Measurements from ENCODE around the gene VPS37B.

VPS37B gene

GRCh38 chr12:122929148-122929538, 33.2 kb upstream of the VPS37B start:
- Histone ChIP-seq H3K27ac (ENCODE audit: low read length) (no peak overlapping the region), H3K4me2 (ENCODE audit: low read length) (no peak overlapping the region), H3K9ac (ENCODE audit: low read length) (no peak overlapping the region), H3K79me2 (ENCODE audit: low read length) (no peaks in the 10 kb centered on the region), H3K9me3 (ENCODE audit: insufficient read depth, low read length) (no peaks in the 10 kb centered on the region), H3K4me3 (ENCODE audit: low read length) (no peak overlapping the region), H2AFZ (ENCODE audit: low read depth, low read length) (no peak overlapping the region), H4K20me1 (ENCODE audit: insufficient read depth, low read length) (no peaks in the 10 kb centered on the region), H3K36me3 (replicated peaks; ENCODE audit: low read depth, low read length) (no peaks in the 10 kb centered on the region), H3K4me1 (ENCODE audit: low read length) (peaks cover 11% of the 10 kb centered on the region), H3K27me3 (ENCODE audit: low read depth, low read length) (peaks cover 24% of the 10 kb centered on the region)
- TF ChIP-seq EZH2phosphoT487 (IDR thresholded peaks at IDR 0.05; ENCODE audit: low read depth) = no peak
- TF ChIP-seq, protein P1, sequence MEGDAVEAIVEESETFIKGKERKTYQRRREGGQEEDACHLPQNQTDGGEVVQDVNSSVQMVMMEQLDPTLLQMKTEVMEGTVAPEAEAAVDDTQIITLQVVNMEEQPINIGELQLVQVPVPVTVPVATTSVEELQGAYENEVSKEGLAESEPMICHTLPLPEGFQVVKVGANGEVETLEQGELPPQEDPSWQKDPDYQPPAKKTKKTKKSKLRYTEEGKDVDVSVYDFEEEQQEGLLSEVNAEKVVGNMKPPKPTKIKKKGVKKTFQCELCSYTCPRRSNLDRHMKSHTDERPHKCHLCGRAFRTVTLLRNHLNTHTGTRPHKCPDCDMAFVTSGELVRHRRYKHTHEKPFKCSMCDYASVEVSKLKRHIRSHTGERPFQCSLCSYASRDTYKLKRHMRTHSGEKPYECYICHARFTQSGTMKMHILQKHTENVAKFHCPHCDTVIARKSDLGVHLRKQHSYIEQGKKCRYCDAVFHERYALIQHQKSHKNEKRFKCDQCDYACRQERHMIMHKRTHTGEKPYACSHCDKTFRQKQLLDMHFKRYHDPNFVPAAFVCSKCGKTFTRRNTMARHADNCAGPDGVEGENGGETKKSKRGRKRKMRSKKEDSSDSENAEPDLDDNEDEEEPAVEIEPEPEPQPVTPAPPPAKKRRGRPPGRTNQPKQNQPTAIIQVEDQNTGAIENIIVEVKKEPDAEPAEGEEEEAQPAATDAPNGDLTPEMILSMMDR (IDR thresholded peaks at IDR 0.05; ENCODE audit: low read depth, low read length) = no peak

DNA sequence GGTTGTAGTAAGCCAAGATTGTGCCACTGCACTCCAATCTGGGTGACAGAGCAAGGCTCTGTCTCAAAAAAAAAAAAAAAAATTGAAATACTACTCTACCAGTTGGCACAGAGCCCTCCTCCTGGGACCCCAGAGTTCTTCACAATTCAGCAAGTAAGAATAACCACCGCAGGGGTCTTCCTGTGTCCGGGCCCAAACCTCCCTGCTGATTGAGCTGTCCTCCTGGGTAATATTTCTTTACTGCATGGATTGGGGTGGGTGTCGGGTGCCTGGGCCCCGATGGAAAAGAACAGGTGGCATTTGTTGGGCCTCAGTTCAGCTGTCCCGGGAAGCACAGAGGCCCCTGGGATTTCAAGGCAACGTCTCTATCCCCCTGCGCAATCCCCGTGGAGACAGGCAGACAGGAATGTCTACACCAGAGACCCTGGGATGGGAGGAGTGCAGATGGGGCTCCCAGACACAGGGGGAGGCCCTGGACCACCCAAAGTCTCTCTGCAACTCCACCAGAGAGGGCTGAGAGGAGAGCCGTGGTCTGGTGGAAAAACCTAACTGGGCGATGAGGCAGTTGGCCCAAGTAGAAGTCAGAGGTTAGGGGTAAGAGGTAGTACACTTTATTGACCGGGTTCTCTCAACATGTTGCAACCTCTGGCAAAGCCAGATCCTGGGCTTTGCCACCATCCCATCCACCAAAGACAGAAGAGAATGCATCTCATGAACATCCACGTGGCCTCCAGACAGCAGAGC, 32.7 kb upstream of the VPS37B start:
- peaks cover 21% of the 10 kb centered on the region for H3K27me3 ChIP-seq (ENCODE audit: low read depth, low read length)
- H3K79me2 ChIP-seq (ENCODE audit: low read length) = no peaks in the 10 kb centered on the region
- TF ChIP-seq EZH2phosphoT487 (IDR thresholded peaks at IDR 0.05; ENCODE audit: low read depth) = no peak
- TF ChIP-seq, protein P1 (IDR thresholded peaks at IDR 0.05; ENCODE audit: low read depth, low read length) = no peak

DNA sequence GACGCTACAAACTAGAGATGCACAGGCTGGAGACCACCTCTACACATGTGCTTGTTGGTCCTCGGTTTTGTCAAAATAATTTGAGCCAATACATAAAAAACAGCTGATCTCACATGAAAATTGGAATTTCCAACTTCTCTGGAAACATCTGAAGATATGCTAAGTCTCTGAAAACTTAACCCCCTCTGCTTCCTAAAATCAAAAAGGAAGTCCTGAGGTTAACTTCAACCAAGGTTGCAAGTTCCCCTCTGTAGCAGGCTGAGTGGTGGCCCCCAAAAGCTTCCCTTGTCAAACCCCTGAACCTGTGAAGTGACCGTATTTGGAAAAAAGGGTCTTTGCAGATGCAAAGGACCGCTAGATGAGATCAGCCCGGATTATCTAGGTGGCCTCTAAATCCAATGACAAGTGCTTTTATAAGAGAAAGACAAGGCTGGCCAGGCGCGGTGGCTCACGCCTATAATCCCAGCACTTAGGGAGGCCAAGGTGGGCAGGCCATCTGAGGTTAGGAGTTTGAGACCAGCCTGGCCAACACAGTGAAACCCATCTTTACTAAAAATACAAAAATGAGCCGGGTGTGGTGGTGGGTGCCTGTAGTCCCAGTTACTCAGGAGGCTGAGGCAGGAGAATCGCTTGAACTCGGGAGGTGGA, 32.0 kb upstream of the VPS37B start:
- TF ChIP-seq, protein P1 (IDR thresholded peaks at IDR 0.05; ENCODE audit: low read depth, low read length) = no peak
- no peak for TF ChIP-seq EZH2phosphoT487 (IDR thresholded peaks at IDR 0.05; ENCODE audit: low read depth)
- no peak overlapping the region for H2AFZ ChIP-seq (ENCODE audit: low read depth, low read length)
- no peaks in the 10 kb centered on the region for H3K36me3 ChIP-seq (replicated peaks; ENCODE audit: low read depth, low read length)
- H3K79me2 ChIP-seq (ENCODE audit: low read length) = no peaks in the 10 kb centered on the region
- no peak overlapping the region for H3K27ac ChIP-seq (ENCODE audit: low read length)
- H3K9me3 ChIP-seq (ENCODE audit: insufficient read depth, low read length) = no peaks in the 10 kb centered on the region
- peaks cover 11% of the 10 kb centered on the region for H3K4me1 ChIP-seq (ENCODE audit: low read length)
- no peak overlapping the region for H3K4me2 ChIP-seq (ENCODE audit: low read length)
- no peaks in the 10 kb centered on the region for H4K20me1 ChIP-seq (ENCODE audit: insufficient read depth, low read length)
- no peak overlapping the region for H3K4me3 ChIP-seq (ENCODE audit: low read length)
- peaks cover 21% of the 10 kb centered on the region for H3K27me3 ChIP-seq (ENCODE audit: low read depth, low read length)
- H3K9ac ChIP-seq (ENCODE audit: low read length) = no peak overlapping the region

More for the DNA sequence above, 32.7 kb upstream of the VPS37B start:
- Histone ChIP-seq H3K27ac (ENCODE audit: low read length) (no peak overlapping the region), H3K4me3 (ENCODE audit: low read length) (no peak overlapping the region), H3K4me1 (ENCODE audit: low read length) (peaks cover 11% of the 10 kb centered on the region), H3K36me3 (replicated peaks; ENCODE audit: low read depth, low read length) (no peaks in the 10 kb centered on the region), H3K4me2 (ENCODE audit: low read length) (no peak overlapping the region), H2AFZ (ENCODE audit: low read depth, low read length) (no peak overlapping the region), H3K9ac (ENCODE audit: low read length) (no peak overlapping the region), H4K20me1 (ENCODE audit: insufficient read depth, low read length) (no peaks in the 10 kb centered on the region), H3K9me3 (ENCODE audit: insufficient read depth, low read length) (no peaks in the 10 kb centered on the region)

GRCh38 chr12:122921917-122922316, 26.0 kb upstream of the VPS37B start:
- no peak overlapping the region for H3K27ac ChIP-seq (ENCODE audit: low read length)
- no peak for TF ChIP-seq EZH2phosphoT487 (IDR thresholded peaks at IDR 0.05; ENCODE audit: low read depth)
- TF ChIP-seq, protein P1 (IDR thresholded peaks at IDR 0.05; ENCODE audit: low read depth, low read length) = no peak
- no peaks in the 10 kb centered on the region for H3K79me2 ChIP-seq (ENCODE audit: low read length)
- H4K20me1 ChIP-seq (ENCODE audit: insufficient read depth, low read length) = no peaks in the 10 kb centered on the region
- H3K27me3 ChIP-seq (ENCODE audit: low read depth, low read length) = peaks cover 7% of the 10 kb centered on the region; the same call in 1 of the 2 replicates
- no peak overlapping the region for H2AFZ ChIP-seq (ENCODE audit: low read depth, low read length)
- peaks cover 3% of the 10 kb centered on the region for H3K4me1 ChIP-seq (ENCODE audit: low read length)
- H3K9me3 ChIP-seq (ENCODE audit: insufficient read depth, low read length) = no peaks in the 10 kb centered on the region
- H3K9ac ChIP-seq (ENCODE audit: low read length) = no peak overlapping the region
- no peak overlapping the region for H3K4me2 ChIP-seq (ENCODE audit: low read length)
- H3K4me3 ChIP-seq (ENCODE audit: low read length) = no peak overlapping the region
- no peaks in the 10 kb centered on the region for H3K36me3 ChIP-seq (replicated peaks; ENCODE audit: low read depth, low read length)
